ENCODE measurements around the gene GSK3B. TPM values are rescaled to one million over a fixed set of nuclear protein-coding genes. Genes with fewer than 3 reads are reported as not detected.

Gene GSK3B
- polyA plus RNA-seq, 1 experiment, result 43.4 TPM

- ChIA-PET POLR2A (no interaction called here), CTCF (no interaction called here)
- Histone ChIP-seq H3K9me3 (ENCODE audit: control insufficient read depth, insufficient read depth, low read length) (no peaks in the 10 kb centered on the region), H3K27ac (ENCODE audit: low read depth, low read length) (no peak within 1 kb of the TSS), H3K27me3 (ENCODE audit: control insufficient read depth, insufficient read depth, low read length) (peaks cover 3% of the 10 kb centered on the region), H3K4me3 (ENCODE audit: low read depth, low read length) (no peak within 1 kb of the TSS)
- no peak for TF ChIP-seq CTCF (IDR thresholded peaks at IDR 0.05; ENCODE audit: low read depth, low read length)
- DNase-seq (ENCODE audit: low read depth, low spot score), result no peak
Observed at GRCh38 chr3:119781330-119782198, 312.7 kb downstream of the GSK3B start, which contains the start of gene NR1I2. NR1I2 (plus strand) TSS chr3:119782101.

- Histone ChIP-seq H3K27me3 (ENCODE audit: control insufficient read depth, insufficient read depth, low read length) (peaks cover 3% of the 10 kb centered on the region), H3K4me3 (ENCODE audit: low read depth, low read length) (no peak overlapping the region), H3K27ac (ENCODE audit: low read depth, low read length) (no peak overlapping the region), H3K9me3 (ENCODE audit: control insufficient read depth, insufficient read depth, low read length) (no peaks in the 10 kb centered on the region)
- POLR2A ChIA-PET, result no interaction called here
- TF ChIP-seq CTCF (IDR thresholded peaks at IDR 0.05; ENCODE audit: low read depth, low read length), result no peak
- CTCF ChIA-PET, result no interaction called here
- no peak for DNase-seq (ENCODE audit: low read depth, low spot score)
Observed at GRCh38 chr3:119779731-119780383, 314.4 kb downstream of the GSK3B start.

GRCh38 chr3:119778811-119779210, 315.4 kb downstream of the GSK3B start:
- no peak overlapping the region for H3K27ac ChIP-seq (ENCODE audit: low read depth, low read length)
- H3K27me3 ChIP-seq (ENCODE audit: control insufficient read depth, insufficient read depth, low read length), result peaks cover 3% of the 10 kb centered on the region
- ChIA-PET CTCF (no interaction called here), POLR2A (no interaction called here)
- DNase-seq (ENCODE audit: low read depth, low spot score), result no peak
- H3K4me3 ChIP-seq (ENCODE audit: low read depth, low read length), result no peak overlapping the region
- H3K9me3 ChIP-seq (ENCODE audit: control insufficient read depth, insufficient read depth, low read length), result no peaks in the 10 kb centered on the region
- TF ChIP-seq CTCF (IDR thresholded peaks at IDR 0.05; ENCODE audit: low read depth, low read length), result no peak

- CTCF ChIA-PET, result no interaction called here
Observed at GRCh38 chr3:119778176-119778575, 316.1 kb downstream of the GSK3B start.

More at GRCh38 chr3:119778176-119778575, 316.1 kb downstream of the GSK3B start:
- no peak for TF ChIP-seq CTCF (IDR thresholded peaks at IDR 0.05; ENCODE audit: low read depth, low read length)
- H3K9me3 ChIP-seq (ENCODE audit: control insufficient read depth, insufficient read depth, low read length), result no peaks in the 10 kb centered on the region
- no peak for DNase-seq (ENCODE audit: low read depth, low spot score)
- no peak overlapping the region for H3K4me3 ChIP-seq (ENCODE audit: low read depth, low read length)
- peaks cover 3% of the 10 kb centered on the region for H3K27me3 ChIP-seq (ENCODE audit: control insufficient read depth, insufficient read depth, low read length)
- H3K27ac ChIP-seq (ENCODE audit: low read depth, low read length), result no peak overlapping the region
- POLR2A ChIA-PET, result no interaction called here

Data from AG04450 (cell line).